Endothelial cell of umbilical vein (primary cell): ENCODE measurements around the gene ESPN. TPM values are rescaled to one million over a fixed set of nuclear protein-coding genes. Genes with fewer than 3 reads are reported as not detected.

Experiments
- BruUV-seq: library from RNA; stranded (reverse); fragments of 400-500 nt; replicated peaks from 2 replicates; lab custom pipeline; 2021; lab: Mats Ljungman, UMichigan
- CTCF ChIA-PET: fragments of 300-600, 350-600 bp; sonication (Branson Sonifier 250); formaldehyde crosslinking; loops from one replicate; lab custom pipeline; 2021; ENCODE audit warnings: antibody characterized with exemption, inconsistent platforms; lab: Charles Lee
- POLR2A ChIA-PET: fragments of 300-600, 350-600 bp; sonication (Branson Sonifier 250); formaldehyde crosslinking; loops from one replicate; lab custom pipeline; 2021; ENCODE audit warnings: antibody characterized with exemption, inconsistent platforms; lab: Charles Lee
- DNase-seq: peaks from one replicate; pipeline ENCODE4 v3.0.0-alpha.2; 2011; ENCODE audit warnings: low read depth, low spot score
- FAIRE-seq: peaks from 2 replicates; lab custom pipeline; 2011; peaks lifted over from hg19 to GRCh38; lab: Jason Lieb, UNC
- H2AFZ ChIP-seq: 2 replicates; pipeline ENCODE4 v1.6.0; 2012; ENCODE audit warnings: low read depth, low read length, control low read depth, inconsistent platforms
- H3K27ac ChIP-seq: 2 replicates; pipeline ENCODE4 v1.5.1; 2011; ENCODE audit warnings: low read depth, mild to moderate bottlenecking, control low read depth, low read length, moderate library complexity; ENCODE audit not compliant: insufficient read depth
- H3K27me3 ChIP-seq, 2 experiments: 2 replicates each; pipeline versions ENCODE4 v1.6.0 to v1.6.1; 2011; ENCODE audit warnings: low read length in 2 of 2, mixed read lengths in 1 of 2; ENCODE audit not compliant: control insufficient read depth in 2 of 2, insufficient read depth in 2 of 2
- H3K36me3 ChIP-seq, 2 experiments: 2 replicates in 1 of 2; 3 replicates in 1 of 2; pipeline ENCODE4 v1.5.1; 2011; ENCODE audit warnings: low read length in 2 of 2, mild to moderate bottlenecking in 1 of 2, moderate library complexity in 1 of 2; ENCODE audit not compliant: control insufficient read depth in 2 of 2, insufficient read depth in 2 of 2; ENCODE audit errors: extremely low read depth in 1 of 2
- H3K4me1 ChIP-seq: 3 replicates; pipeline ENCODE4 v1.5.1; 2011; ENCODE audit warnings: mild to moderate bottlenecking, low read length; ENCODE audit not compliant: control insufficient read depth, insufficient read depth; ENCODE audit errors: extremely low read depth
- H3K4me2 ChIP-seq: 2 replicates; pipeline ENCODE4 v1.6.1; 2011; ENCODE audit warnings: low read length, control low read depth, mixed read lengths; ENCODE audit not compliant: insufficient read depth
- H3K4me3 ChIP-seq, 3 experiments: fragments of 200-600 bp in 1 of 3; sonication (generic), shearing (Covaris generic) in 1 of 3; replicated peaks in 1 of 3; 2 replicates each; pipeline ENCODE4 v1.5.1; 2011 to 2016; ENCODE audit warnings: control low read depth in 3 of 3, low read length in 3 of 3, mild to moderate bottlenecking in 2 of 3, inconsistent platforms in 1 of 3, low read depth in 1 of 3, moderate library complexity in 1 of 3; ENCODE audit not compliant: insufficient read depth in 1 of 3
- H3K79me2 ChIP-seq: 2 replicates; pipeline ENCODE4 v1.6.0; 2012; ENCODE audit warnings: low read length, inconsistent platforms; ENCODE audit not compliant: control insufficient read depth, insufficient read depth
- H3K9ac ChIP-seq: replicated peaks from 2 replicates; pipeline ENCODE3; 2011; ENCODE audit warnings: low read length, control low read depth; ENCODE audit not compliant: insufficient read depth; ENCODE audit errors: extremely low read depth
- H3K9me1 ChIP-seq: replicated peaks from 3 replicates; pipeline ENCODE4 v1.6.0; 2011; ENCODE audit warnings: mild to moderate bottlenecking, low read length; ENCODE audit not compliant: control insufficient read depth, insufficient read depth; ENCODE audit errors: extremely low read depth
- H3K9me3 ChIP-seq: replicated peaks from 2 replicates; pipeline ENCODE4 v1.5.1; 2012; ENCODE audit warnings: low read length, inconsistent platforms; ENCODE audit not compliant: control insufficient read depth, insufficient read depth
- H4K20me1 ChIP-seq: replicated peaks from 2 replicates; pipeline ENCODE3; 2011; ENCODE audit warnings: mild to moderate bottlenecking, low read length; ENCODE audit not compliant: control insufficient read depth, insufficient read depth; ENCODE audit errors: extremely low read depth
- FOS ChIP-seq: IDR thresholded peaks from 2 replicates; pipeline ENCODE4 v1.6.1; 2011; ENCODE audit warnings: mild to moderate bottlenecking, low read length, moderate library complexity, borderline replicate concordance; ENCODE audit not compliant: insufficient read depth
- JUN ChIP-seq: IDR thresholded peaks from 2 replicates; pipeline ENCODE4 v1.6.1; 2011; ENCODE audit warnings: borderline replicate concordance, low read depth; ENCODE audit not compliant: insufficient read length, insufficient read depth
- MAX ChIP-seq: IDR thresholded peaks from 2 replicates; pipeline ENCODE4 v1.6.1; 2011; ENCODE audit not compliant: insufficient read depth, insufficient read length
- MYC ChIP-seq: IDR thresholded peaks from one replicate; pipeline ENCODE4 v1.6.1; 2011; ENCODE audit warnings: mild to moderate bottlenecking, low read depth, low read length
- dilution Hi-C: fragments of 300-500 bp; cut with MboI; formaldehyde crosslinking; loops from one replicate; pipeline ENCODE4 v1.15.0; 2019; ENCODE audit warnings: low sequenced_read_pairs; ENCODE audit not compliant: extremely low pct_ligation_motif_present
- intact Hi-C: fragments of 100-400 bp; cut with micrococcal nuclease; formaldehyde crosslinking; loops from one replicate; pipeline ENCODE4 v1.10.0; 2022
- polyA plus RNA-seq, 4 experiments: library from polyadenylated mRNA; depleted of rRNA in 3 of 4; stranded (reverse) in 3 of 4; unstranded in 1 of 4; fragments of >200 nt; gene quantifications; 2 replicates each; pipeline versions ENCODE4 v1.2.1 to v1.2.3, GENCODE V29; 2011 to 2012; ENCODE audit warnings: missing spikeins in 1 of 4
- total RNA-seq: library from RNA; stranded (reverse); gene quantifications from 2 replicates; pipeline ENCODE4 v1.2.3, GENCODE V29; 2021
- TF ChIP-seq, protein P1 (sequence below), 2 donors: IDR thresholded peaks; 1 replicate in 1 of 2; 2 replicates in 1 of 2; pipeline ENCODE4 v1.5.1; 2011; ENCODE audit warnings: low read length in 2 of 2, mild to moderate bottlenecking in 2 of 2, moderate library complexity in 2 of 2, control low read depth in 1 of 2, inconsistent platforms in 1 of 2, low read depth in 1 of 2; ENCODE audit not compliant: insufficient read depth in 1 of 2; ENCODE audit errors: extremely low read depth in 1 of 2

The ESPN gene
- total and polyA plus RNA-seq, 2 donors (not counting 3 experiments of a cell fraction or from before 2014, with no cell fraction given), result 0.54 to 0.71 TPM

DNA sequence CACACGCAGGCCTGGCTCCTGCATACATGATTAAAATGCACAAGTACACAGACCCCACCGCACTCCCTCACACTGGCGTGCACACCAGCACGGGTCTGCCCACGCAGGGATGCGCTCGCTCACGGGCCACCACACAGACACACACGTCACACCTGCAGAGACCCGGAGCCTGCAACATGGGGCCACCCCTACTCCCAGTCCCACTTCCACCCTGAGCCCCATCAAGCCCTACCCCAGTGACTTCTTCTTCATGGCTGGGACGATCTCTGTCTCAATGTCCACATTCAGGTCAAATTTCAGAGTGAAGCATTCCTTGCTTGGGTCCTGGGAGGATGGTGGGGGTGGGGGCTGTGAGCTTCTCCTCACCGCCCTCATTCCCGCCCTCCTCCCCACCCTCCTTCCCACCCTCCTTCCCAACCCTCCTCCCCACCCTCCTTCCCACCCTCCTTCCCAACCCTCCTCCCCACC is 50.3 kb downstream of the ESPN start:
- H3K79me2 ChIP-seq, result peaks cover 2% of the 10 kb centered on the region
- H3K4me3 ChIP-seq, result no peak overlapping the region
- H3K9ac ChIP-seq, result no peak overlapping the region
- ChIA-PET CTCF (interaction anchor here (0.6 to 3.6 kb wide), 2 partner anchors 11 to 48 kb away, joined by 3 to 16 read pairs; no protein-coding TSS in a partner anchor), POLR2A (no interaction called here)
- peaks cover 10 to 48% of the 10 kb centered on the region in 2 experiments for H3K36me3 ChIP-seq
- no peak for DNase-seq
- intact Hi-C loops, result loop anchor here (1.0 kb wide), 1 partner anchor 10 kb away; no protein-coding TSS in a partner anchor
- FAIRE-seq, result no peak
- no peaks in the 10 kb centered on the region for H3K4me1 ChIP-seq
- no peak overlapping the region for H3K4me2 ChIP-seq
- BruUV-seq, result no TSS peak
- no peak overlapping the region for H2AFZ ChIP-seq
- dilution Hi-C loops, result no loop called here
- H3K9me1 ChIP-seq, result no peaks in the 10 kb centered on the region
- H3K9me3 ChIP-seq, result no peaks in the 10 kb centered on the region
- TF ChIP-seq MYC (no peak), FOS (no peak), JUN (no peak)
- no peak overlapping the region for H3K27ac ChIP-seq
- no peaks in the 10 kb centered on the region for H3K27me3 ChIP-seq
- no peaks in the 10 kb centered on the region for H4K20me1 ChIP-seq

DNA sequence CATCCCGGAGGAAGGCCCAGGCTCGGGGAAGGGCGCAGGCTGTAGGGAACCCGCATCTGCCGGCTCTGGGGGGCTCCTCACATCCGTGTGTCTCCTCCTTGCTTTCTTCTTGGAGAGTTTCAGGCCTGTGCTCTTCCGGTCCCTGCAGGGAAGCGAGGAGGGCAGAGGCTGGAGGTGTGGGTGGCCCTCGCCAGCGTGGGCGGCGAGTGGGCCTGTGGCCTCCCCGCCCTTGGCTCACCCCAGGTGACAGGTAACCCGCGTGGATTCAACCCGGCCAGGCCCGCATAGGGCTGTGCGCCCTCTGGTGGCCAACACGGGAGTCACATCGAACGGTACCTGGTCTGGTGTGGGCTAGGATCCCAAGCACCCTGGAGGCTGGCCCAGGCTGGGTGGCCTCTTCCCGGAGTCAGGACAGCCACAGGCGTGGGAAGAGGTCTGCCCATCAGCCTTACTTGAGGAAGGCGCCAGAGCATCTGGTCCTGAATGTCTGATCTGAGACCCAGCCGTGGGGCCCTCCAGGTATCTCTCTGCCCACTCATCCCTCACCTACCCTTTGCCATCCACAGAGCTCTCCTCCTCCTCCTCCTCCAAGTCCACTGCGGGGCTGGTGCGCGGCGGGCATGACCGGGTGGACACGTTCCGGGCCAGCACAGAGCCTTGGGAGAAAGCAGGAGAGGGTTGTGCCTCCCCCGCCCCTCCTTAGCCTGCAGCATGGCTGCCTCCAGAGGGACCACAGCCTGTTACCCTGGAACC is 51.0 kb downstream of the ESPN start:
- Histone ChIP-seq H3K27ac (no peak overlapping the region), H3K4me1 (no peaks in the 10 kb centered on the region), H4K20me1 (no peaks in the 10 kb centered on the region), H3K27me3 (no peaks in the 10 kb centered on the region), H3K36me3 (peaks cover 10 to 41% of the 10 kb centered on the region in 2 experiments), H3K79me2 (peaks cover 3% of the 10 kb centered on the region), H3K4me3 (no peak overlapping the region), H3K4me2 (no peak overlapping the region), H3K9ac (no peak overlapping the region), H3K9me3 (no peaks in the 10 kb centered on the region), H2AFZ (no peak overlapping the region), H3K9me1 (no peaks in the 10 kb centered on the region)
- no peak for TF ChIP-seq MYC
- TF ChIP-seq, protein P1, sequence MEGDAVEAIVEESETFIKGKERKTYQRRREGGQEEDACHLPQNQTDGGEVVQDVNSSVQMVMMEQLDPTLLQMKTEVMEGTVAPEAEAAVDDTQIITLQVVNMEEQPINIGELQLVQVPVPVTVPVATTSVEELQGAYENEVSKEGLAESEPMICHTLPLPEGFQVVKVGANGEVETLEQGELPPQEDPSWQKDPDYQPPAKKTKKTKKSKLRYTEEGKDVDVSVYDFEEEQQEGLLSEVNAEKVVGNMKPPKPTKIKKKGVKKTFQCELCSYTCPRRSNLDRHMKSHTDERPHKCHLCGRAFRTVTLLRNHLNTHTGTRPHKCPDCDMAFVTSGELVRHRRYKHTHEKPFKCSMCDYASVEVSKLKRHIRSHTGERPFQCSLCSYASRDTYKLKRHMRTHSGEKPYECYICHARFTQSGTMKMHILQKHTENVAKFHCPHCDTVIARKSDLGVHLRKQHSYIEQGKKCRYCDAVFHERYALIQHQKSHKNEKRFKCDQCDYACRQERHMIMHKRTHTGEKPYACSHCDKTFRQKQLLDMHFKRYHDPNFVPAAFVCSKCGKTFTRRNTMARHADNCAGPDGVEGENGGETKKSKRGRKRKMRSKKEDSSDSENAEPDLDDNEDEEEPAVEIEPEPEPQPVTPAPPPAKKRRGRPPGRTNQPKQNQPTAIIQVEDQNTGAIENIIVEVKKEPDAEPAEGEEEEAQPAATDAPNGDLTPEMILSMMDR (IDR thresholded peaks at IDR 0.05; ENCODE audit: extremely low read depth in 1 of 2, insufficient read depth in 1 of 2, low read depth in 1 of 2, low read length in 2 of 2), result peak; percentile 93 to 95
- TF ChIP-seq FOS, result no peak
- no peak for TF ChIP-seq JUN
- TF ChIP-seq MAX, result no peak
- intact Hi-C loops (loop anchor here (1.0 kb wide), 1 partner anchor 10 kb away; no protein-coding TSS in a partner anchor), dilution Hi-C loops (no loop called here)
- POLR2A ChIA-PET, result no interaction called here
- CTCF ChIA-PET, result interaction anchor here (0.7 to 3.6 kb wide), 4 partner anchors 11 to 229 kb away, joined by 3 to 16 read pairs (median 4); no protein-coding TSS in a partner anchor
- no peak for DNase-seq
- FAIRE-seq, result peak; percentile 81
- BruUV-seq, result no TSS peak
